Kidney glomerular epithelial cell (primary cell): ENCODE data around the gene MIER2.
"Not testable (repeated sequence)": the region's sequence is repeated elsewhere in the genome, so short reads cannot be mapped to it uniquely, and the experiment has no call there.

Experiments
- DNase-seq: peaks from one replicate; lab custom pipeline; 2025; lab: John Stamatoyannopoulos, UW

MIER2 gene

GRCh38 chr19:359653-359925 lies 15.0 kb upstream of the MIER2 start:
- DNase-seq, result no peak

GRCh38 chr19:355536-355935 lies 10.9 kb upstream of the MIER2 start:
- DNase-seq, result not testable (repeated sequence)

DNA sequence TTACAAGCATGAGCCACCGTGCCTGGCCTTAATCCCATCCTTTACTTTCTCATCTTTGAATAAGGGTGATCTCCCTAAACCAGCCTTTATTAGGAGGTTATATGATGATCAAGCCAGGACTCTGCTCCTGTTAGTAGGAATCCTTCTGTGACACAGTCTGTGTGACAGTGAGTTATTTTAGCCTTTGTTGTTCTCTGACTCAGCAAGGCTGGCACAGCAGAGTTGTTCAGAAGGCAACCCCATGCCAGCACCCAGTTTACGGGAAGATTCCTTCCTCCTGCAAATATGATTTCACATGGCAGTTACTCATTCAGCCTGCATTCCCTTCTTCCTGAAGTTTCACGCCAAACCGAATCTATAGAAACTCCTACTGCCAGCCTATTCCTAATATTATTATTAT lies 10.5 kb upstream of the MIER2 start:
- DNase-seq, result no peak

GRCh38 chr19:351976-352625 lies 7.5 kb upstream of the MIER2 start:
- no peak for DNase-seq

DNA sequence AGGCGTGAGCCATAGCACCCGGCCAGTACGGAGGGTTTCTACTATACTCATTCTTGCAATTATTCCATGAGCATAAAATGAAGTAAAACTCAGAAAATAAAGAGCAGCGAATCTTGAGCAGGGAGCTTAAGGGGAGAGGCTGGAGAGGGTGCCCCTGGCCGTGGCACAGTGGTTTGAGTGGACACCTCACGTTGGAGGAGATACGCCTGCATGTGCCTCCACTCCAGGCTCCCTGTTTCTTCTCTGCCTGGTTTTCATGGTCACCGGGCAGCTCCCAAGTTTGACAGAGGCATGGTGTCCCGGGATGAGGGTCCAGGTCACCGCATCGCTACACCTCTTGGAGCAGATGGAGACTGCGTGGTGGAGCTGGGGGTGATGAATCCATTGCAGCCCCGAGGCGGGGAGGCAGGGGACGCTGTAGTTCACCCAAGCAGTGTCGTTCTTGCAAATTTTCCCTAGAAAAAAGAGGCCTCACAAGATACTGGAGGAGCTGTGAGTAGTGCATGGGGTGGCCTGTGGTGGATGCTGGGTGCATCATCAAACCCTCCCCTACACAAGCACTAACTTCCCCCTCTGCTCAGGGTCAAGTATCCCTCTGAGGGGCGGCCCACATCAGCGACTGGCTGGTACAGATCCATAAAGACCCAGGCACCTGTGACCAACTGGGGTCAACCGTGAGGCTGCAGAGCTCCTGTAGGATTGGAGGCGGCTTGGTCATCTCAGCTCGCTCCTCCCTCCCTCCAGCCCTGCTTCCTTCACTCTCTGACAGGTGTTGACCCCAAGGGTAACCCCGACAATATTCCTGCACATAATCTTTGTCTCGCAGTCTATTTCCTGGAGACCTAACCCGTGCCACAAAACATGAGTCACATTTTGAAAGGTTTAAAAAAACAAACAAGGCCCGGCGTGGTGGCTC lies 3.6 kb upstream of the MIER2 start:
- no peak for DNase-seq

DNA sequence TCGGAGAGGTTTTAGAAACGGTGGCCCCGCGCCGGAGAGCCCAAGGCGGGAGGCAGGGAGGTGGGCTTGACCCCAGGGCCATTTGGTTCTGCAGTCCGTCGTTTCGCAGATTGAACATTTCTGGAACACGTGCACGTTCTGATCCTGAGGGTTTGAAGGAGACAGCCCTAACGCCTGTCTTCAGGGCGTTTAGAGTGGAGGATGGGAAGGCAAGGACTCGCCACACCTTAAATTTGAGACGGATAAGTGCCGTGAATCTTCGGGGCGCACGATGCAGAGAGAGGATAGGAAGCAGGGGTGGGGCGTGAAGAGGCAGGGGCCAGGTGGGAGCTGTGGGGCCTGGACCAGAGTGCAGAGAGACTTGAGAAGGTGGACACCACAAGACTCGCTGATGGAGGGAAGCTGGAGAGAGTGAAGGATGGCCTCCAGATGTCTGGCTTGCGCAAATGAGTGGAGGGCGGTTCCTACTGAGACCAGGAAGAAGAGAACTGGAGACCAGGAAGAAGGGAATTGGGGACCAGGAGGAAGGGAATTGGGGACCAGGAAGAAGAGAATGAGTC lies 804 bp upstream of the MIER2 start:
- no peak for DNase-seq

GRCh38 chr19:343941-344624 lies 513 bp downstream of the MIER2 start:
- no peak for DNase-seq

- DNase-seq, result no peak
Measured at GRCh38 chr19:343451-343931, 1.1 kb downstream of the MIER2 start.

- DNase-seq, result no peak
Measured at GRCh38 chr19:342801-343421, 1.7 kb downstream of the MIER2 start.

DNA sequence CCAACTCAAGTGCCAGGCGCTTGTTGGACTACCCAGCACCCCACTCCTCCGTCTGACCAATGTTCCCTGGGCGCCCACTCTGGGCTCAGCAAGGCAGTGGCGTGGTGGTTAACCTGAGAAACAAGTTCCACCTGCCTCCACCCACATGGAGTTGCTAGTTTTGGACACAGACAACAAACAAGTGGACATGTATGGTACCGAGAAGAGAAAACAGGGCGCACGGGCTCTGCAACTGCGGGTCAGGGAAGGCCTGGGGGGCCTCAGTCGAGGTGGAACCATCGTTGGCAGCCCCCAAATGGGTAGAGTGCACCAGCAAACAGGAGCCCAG lies 2.5 kb downstream of the MIER2 start:
- no peak for DNase-seq

GRCh38 chr19:341386-342127 lies 3.0 kb downstream of the MIER2 start:
- no peak for DNase-seq

DNA sequence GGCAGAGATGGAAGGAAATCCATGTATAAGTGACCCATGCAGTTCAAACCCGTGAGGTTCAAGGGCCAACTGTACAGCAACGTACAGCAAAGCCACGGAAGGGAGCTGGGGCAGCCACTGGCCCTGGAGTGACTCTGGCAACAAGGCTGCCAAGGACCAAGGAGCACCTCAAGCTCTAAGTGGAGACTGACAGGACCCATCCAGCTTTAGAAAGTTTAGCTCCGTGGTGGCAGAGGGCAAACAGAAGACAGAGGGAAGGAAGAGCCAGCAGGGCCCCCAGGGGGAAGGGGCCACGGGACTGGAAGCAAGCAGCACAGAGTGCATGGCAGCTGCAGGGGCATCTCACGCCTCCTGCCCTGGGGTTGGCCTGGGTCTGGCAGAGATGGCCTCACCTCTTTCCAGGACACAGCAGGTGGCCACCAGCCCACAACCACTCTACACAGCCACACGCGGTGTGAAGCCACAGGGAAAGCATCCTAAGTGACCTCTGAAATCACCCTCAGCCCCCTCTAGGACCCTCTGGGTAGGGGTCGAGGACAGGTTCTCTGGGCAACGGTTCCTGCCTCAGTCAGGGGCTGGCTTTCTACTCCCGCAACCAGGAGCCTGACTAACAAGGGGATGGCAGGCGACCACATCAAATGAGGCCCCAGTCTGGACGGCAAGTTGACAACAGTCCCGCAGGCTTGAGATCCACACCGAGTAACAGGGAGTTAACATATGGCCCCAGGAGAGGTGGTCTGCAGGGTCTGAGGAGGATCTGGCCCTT lies 3.8 kb downstream of the MIER2 start:
- no peak for DNase-seq

- no peak for DNase-seq
Measured at GRCh38 chr19:339262-339887, 5.2 kb downstream of the MIER2 start.

GRCh38 chr19:338421-338820 lies 6.2 kb downstream of the MIER2 start:
- no peak for DNase-seq

- DNase-seq, result no peak
Measured at GRCh38 chr19:336067-336614, 8.5 kb downstream of the MIER2 start.

GRCh38 chr19:335486-336066 lies 9.0 kb downstream of the MIER2 start:
- no peak for DNase-seq

DNA sequence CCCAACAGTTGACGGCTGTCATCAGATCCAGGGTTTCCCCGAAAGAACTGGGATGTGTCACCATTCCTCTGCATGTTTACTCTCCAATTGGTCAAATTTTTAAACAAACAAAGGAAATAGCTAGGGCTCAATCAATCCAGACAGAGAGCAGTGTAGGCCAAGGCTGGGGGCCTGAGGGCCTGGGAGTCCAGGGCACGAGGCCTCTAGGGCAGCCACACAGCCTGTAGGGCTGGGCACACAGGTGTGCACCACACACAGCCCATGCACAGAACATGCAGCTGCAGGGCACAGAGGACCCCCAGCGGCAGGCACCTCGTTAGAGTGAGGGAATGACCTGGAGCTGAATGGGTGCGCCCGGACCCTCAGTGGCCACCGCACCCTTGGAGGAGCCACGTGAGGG lies 9.5 kb downstream of the MIER2 start:
- DNase-seq, result no peak

DNA sequence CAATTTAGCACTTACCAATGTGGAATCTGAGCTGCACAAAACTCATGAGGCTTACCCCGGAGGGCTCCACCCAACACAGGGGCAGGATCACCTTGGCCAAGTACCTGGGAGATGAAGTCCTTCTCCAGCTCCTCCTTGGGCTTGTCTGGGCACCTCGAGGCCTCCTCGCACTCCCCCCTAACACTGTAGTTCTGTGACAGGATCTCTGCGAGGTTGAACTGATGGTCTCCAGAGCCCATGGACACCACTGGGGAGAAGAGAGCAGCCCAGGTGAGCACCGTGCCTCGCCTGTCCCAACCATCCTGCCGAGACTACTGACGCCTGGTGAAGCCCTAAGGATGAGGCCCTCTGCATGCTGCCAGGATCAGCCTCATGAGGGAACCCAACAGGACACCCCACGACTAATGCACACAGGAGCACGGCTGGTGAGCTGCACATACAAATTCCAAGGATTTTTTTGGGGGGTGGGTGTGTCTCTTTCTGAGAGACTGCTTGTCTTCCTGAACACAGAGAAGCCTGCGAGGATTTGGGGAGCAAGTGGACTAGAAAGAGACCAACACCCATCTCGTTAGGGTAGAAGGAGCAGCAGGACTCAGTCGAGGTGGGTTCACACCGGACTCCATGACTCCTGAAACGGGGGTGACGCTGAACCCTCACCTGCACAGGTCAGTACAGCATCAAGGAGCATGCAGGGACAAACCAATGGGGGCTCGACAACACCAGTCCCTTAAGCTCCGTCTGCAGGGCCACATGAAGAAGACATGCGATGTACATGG lies 10.1 kb downstream of the MIER2 start:
- no peak for DNase-seq

DNA sequence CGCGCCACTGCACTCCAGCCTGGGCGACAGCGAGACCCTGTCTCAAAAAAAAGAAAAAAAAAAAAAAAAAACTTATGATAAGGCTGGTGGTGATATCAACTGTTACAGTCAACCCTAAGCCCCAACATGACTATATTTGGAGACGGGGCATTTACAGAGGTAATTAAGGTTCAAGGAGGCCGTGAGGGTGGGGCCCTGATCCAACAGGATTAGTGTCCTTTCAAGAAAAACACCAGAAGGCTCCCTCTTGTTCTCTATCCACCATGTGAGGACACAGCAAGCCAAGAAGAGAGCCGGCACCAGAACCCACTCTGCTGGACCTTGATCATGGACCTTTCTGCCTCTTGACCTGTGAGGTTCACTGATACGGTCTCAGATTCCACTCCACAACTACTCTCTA lies 14.1 kb downstream of the MIER2 start:
- DNase-seq, result no peak
